Small intestine (tissue), 7 donors: ENCODE data around the gene UBL7. TPM values are rescaled to one million over a fixed set of nuclear protein-coding genes. Genes with fewer than 3 reads are reported as not detected.

ENCODE experiments used
- DNase-seq, 2 donors: peaks; one replicate each; pipeline versions ENCODE4 v3.0.0 to v3.0.0-alpha.2; 2013
- FAIRE-seq: peaks from 2 replicates; lab custom pipeline; 2012; peaks lifted over from hg19 to GRCh38; lab: Jason Lieb, UNC
- H3K27ac ChIP-seq, 3 donors: one replicate each; pipeline ENCODE4 v1.5.1; 2013; ENCODE audit warnings: low read length in 2 of 3, mild to moderate bottlenecking in 2 of 3, control low read depth in 1 of 3, inconsistent platforms in 1 of 3, low read depth in 1 of 3, moderate library complexity in 1 of 3
- H3K27me3 ChIP-seq, 3 donors: one replicate each; pipeline ENCODE4 v1.6.1; 2013; ENCODE audit warnings: low read length in 3 of 3, inconsistent platforms in 1 of 3; ENCODE audit not compliant: control insufficient read depth in 3 of 3, insufficient read depth in 3 of 3
- H3K36me3 ChIP-seq, 3 donors: one replicate each; pipeline ENCODE4 v1.6.1; 2013; ENCODE audit warnings: low read length in 3 of 3, inconsistent platforms in 1 of 3, low read depth in 1 of 3, mild to moderate bottlenecking in 1 of 3, moderate library complexity in 1 of 3; ENCODE audit not compliant: control insufficient read depth in 3 of 3, insufficient read depth in 2 of 3
- H3K4me1 ChIP-seq, 3 donors: one replicate each; pipeline ENCODE4 v1.6.1; 2013; ENCODE audit warnings: low read length in 2 of 3, inconsistent platforms in 1 of 3, low read depth in 1 of 3, mild to moderate bottlenecking in 1 of 3, moderate library complexity in 1 of 3; ENCODE audit not compliant: control insufficient read depth in 3 of 3, insufficient read depth in 2 of 3
- H3K4me3 ChIP-seq, 3 donors: one replicate each; pipeline ENCODE4 v1.5.1; 2013; ENCODE audit warnings: low read length in 3 of 3, control low read depth in 1 of 3, inconsistent platforms in 1 of 3, low read depth in 1 of 3, mild to moderate bottlenecking in 1 of 3, moderate library complexity in 1 of 3
- H3K9me3 ChIP-seq, 2 donors: one replicate each; pipeline ENCODE4 v1.6.1; 2013; ENCODE audit warnings: low read depth in 1 of 2, low read length in 1 of 2; ENCODE audit not compliant: control insufficient read depth in 2 of 2, insufficient read depth in 1 of 2
- WGBS, 3 donors: extraction: QIAGEN DNeasy Blood & Tissue Kit; methylation state at CpG; one replicate each; pipeline ENCODE4 v1.1.7; 2013; 5-methylcytosine and 5-hydroxymethylcytosine counted together
- polyA plus RNA-seq, 4 donors: library from polyadenylated mRNA; stranded (reverse) in 3 of 4; unstranded in 1 of 4; fragments of 200-250 nt in 3 of 4; fragments of 120-200 nt in 1 of 4; gene quantifications; one replicate each; pipeline versions ENCODE4 v1.2.1 to v1.2.3, GENCODE V29; 2013
- donor health status: healthy with polysubstance abuse.
- donor health status: control.
- donor health status: control.
- donor health status: Bipolar disorder and iron deficiency.
- donor health status: healthy.

The UBL7 gene
- polyA plus RNA-seq, 4 donors = 33.3 to 51.7 (median 41.1) TPM

DNA sequence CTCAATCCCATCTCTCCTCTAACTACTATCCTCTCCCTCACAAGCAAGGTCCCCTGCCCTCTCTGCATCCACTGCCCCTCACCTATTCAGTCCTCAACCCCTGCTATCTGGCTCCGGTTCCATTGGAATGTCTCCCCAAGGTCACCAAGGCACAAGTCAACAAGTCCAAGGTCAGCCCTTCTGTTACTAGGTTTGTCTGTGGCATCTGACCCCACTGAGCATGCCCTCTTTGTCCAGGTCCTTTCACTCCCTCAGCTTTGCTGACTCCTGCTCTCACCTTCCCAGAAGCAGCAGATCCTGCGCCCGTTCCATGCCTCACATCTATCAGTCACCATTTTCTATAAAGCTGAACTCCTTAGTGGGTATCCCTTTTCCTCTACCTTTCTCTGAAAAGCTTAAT is 18.9 kb downstream of the UBL7 start:
- Histone ChIP-seq H3K9me3 (no peaks in the 10 kb centered on the region), H3K36me3 (peaks cover 0 to 22% (median 12%) of the 10 kb centered on the region in 3 donors), H3K27me3 (no peaks in the 10 kb centered on the region), H3K4me1 (peaks cover 0 to 12% (median 0%) of the 10 kb centered on the region in 3 donors), H3K27ac (no peak overlapping the region), H3K4me3 (no peak overlapping the region)
- 68 to 79% (median 75%) methylated on average over 3 of the region's 3 CpGs for WGBS, 3 donors
- FAIRE-seq (no peak), DNase-seq (no peak)

DNA sequence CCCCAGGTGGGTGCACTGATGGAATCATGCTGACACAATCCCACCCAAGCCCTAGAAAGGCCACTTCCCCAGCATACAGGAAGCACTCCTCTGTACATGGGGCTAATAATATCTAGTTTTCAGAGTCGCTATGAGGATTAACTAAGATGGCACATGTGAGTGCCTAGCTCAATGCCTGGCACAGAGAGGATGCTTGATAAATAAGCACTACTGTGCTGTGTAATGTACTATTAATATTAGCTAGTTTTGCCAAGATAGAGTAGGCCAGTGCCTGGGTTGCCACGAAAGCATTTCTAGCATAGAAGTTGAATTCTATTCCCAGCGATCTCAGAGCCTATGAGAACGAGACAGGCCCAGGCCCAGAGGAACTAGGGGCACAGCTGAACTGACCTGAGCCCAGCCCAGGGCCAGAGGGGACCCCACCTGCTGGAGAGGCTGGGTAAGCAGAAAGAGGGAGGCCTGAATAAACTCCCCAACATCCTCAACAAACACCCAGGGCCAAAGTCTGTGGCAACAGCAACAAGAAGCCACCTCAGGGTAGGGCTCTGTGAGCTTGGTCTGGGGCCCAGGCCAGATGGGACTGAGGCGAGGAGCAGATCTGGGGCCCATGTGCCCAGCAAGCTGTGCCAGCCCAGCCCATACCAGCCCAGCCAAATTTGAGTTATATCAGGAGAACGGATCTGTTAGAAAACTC is 19.6 kb downstream of the UBL7 start:
- peaks cover 0 to 21% (median 9%) of the 10 kb centered on the region in 3 donors for H3K36me3 ChIP-seq
- no peak overlapping the region for H3K27ac ChIP-seq
- H3K9me3 ChIP-seq = no peaks in the 10 kb centered on the region
- H3K27me3 ChIP-seq = no peaks in the 10 kb centered on the region
- 83 to 89% (median 87%) methylated on average over 6 of the region's 6 CpGs for WGBS, 3 donors
- FAIRE-seq (no peak), DNase-seq (no peak)
- H3K4me1 ChIP-seq = peaks cover 0 to 12% (median 0%) of the 10 kb centered on the region in 3 donors
- H3K4me3 ChIP-seq = no peak overlapping the region

DNA sequence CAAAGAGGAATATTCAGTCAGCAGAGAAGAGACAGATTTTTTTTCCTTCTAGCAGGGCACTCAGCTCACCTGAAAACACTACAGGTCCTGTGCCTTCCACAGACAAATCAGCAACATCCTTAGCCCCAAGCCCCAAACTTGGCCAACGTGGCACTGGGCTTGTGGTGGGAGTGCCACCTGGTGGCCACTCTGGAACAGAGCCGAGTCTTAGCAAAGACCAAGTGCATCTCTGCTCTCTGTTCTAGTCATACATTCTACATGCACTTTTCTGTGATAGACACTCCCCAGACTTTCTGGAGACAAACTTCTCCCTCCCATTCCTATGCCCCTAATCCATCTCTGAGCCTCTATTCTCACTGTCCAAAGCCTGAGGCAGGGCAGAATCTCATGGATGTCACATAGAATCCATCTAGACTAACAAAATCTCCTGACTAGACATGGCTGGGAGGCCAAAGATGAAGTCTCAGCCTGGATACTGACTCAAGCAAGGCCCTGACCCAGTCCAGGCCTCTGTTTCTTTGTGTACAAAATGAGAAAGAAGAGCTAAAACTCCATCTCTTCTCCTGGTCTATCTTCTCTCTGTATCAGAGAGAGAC is 22.1 kb downstream of the UBL7 start:
- H3K4me1 ChIP-seq = peaks cover 0 to 21% (median 0%) of the 10 kb centered on the region in 3 donors
- no peaks in the 10 kb centered on the region for H3K36me3 ChIP-seq
- H3K4me3 ChIP-seq = no peak overlapping the region
- DNase-seq = peak; percentile 70 to 73
- 0 to 2% (median 0%) methylated on average over 2 of the region's 2 CpGs for WGBS, 3 donors
- no peaks in the 10 kb centered on the region for H3K9me3 ChIP-seq
- H3K27ac ChIP-seq = no peak overlapping the region
- FAIRE-seq = no peak
- peaks cover 0 to 9% (median 0%) of the 10 kb centered on the region in 3 donors for H3K27me3 ChIP-seq

DNA sequence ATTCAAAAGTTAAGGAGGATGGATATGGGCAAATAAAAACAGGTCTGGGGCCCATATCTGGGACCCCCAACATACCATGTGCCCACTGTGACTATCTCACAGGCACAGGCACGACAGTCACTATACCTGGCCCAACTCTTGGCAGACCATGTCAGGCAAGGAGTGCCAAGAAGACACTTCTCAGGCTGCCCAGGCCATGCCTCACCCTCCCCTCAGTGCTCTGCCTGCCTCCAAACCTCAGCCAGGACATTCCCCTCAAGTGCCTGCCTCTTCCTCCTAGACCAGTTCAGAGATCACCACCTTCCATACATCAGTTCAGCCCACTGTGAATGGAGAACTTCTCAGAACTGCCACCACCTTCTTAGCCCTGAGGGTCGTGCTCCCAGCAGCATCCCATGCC is 22.8 kb downstream of the UBL7 start:
- no peak for FAIRE-seq
- DNase-seq = no peak
- 39 to 53% (median 50%) methylated on average over 2 of the region's 2 CpGs for WGBS, 3 donors

DNA sequence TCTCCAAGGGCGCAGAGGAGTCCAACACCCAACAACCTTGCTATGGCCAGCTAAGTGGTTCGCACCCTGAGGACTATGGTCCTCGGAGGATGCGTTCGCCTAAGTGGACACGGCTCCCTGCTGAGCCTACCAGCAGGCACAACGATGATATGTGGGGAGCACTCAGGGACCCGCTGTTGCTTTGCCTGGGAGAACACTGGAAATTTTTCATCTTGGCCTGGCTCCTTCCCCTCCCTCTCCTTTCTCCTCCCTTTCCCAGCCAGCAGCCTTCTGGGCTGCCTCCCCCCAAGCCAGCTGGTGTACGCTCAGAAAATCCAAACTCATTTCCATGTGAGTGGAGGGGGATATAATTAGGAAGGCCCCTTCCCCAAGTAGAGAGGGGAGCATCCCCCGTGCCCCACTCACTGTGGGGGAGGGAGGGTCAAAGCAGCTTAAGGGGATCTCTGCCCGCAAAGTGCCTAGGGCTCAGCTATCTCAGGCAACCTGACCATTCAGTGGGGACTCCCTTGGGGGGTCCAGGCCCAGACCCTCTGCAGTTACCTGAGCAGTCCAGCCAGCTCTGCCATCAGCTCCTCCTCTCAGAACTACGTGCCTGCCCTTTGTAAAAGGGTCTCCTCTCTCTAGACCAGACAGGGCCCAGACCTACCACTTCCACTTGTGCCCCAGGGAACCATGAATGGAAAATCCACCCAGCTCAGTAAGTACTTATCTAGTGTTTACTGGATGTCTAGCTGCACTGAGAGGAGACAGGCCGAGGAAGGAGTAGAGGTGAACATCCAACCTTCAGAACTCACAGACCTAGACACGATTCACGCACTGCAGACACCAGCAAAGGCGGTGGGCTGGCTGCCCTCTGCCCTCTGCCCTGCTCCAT is 26.5 kb downstream of the UBL7 start:
- WGBS, 3 donors = 64 to 76% (median 68%) methylated on average over 16 of the region's 16 CpGs
- Histone ChIP-seq H3K9me3 (no peaks in the 10 kb centered on the region), H3K36me3 (no peaks in the 10 kb centered on the region), H3K27me3 (peaks cover 0 to 39% (median 4%) of the 10 kb centered on the region in 3 donors), H3K4me1 (peaks cover 0 to 14% (median 0%) of the 10 kb centered on the region in 3 donors), H3K27ac (peak overlapping the region; percentile 15 to 80 (median 56)), H3K4me3 (peak overlapping the region in 2 of 3 donors; percentile 44 to 67)
- DNase-seq (peak in 1 of 2 donors; percentile 26), FAIRE-seq (no peak)

More for the DNA sequence above, 22.8 kb downstream of the UBL7 start:
- H3K4me1 ChIP-seq = peaks cover 0 to 21% (median 0%) of the 10 kb centered on the region in 3 donors
- H3K9me3 ChIP-seq = no peaks in the 10 kb centered on the region
- H3K27me3 ChIP-seq = peaks cover 0 to 9% (median 0%) of the 10 kb centered on the region in 3 donors
- no peak overlapping the region for H3K27ac ChIP-seq
- no peaks in the 10 kb centered on the region for H3K36me3 ChIP-seq
- H3K4me3 ChIP-seq = no peak overlapping the region

DNA sequence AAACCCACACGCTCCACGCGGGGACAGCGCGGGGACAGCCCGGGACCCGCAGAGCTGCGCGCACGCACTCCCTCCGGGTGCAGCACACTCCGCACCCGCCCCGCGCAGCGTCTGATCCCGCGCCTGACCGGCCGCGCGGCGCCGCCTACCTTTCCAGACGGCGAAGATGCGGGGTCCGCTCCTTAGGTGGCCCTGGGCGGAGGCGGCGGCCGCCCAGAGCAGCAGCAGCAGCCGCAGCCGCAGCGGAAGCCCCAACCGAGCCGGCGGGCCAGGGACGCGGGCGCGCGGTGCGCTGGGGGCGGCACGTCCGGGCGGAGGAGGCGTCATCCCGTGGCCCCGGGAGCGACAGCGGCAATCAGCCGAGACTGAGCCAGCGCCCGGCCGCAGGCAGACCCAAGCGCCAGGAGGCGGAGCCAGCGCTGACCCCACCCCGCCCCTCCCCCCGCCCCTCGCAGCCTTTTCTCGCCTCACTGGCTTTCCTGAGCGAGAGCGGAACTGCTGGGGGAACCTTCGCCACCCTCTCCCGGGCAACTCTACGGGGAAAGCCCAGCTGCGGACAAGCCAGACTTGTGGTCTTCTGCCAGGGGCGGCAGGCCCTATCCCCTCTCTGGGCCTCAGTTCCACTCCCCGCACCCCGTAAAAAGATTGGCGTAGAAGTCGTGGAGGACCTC is 27.2 kb downstream of the UBL7 start, which contains the start of gene SEMA7A:
Gene SEMA7A, minus strand, starts transcription at position 367 of the 671 bp plus-strand sequence. Its CDS starts 40 bp downstream, at position 327.
- H3K4me3 ChIP-seq = peak within 1 kb of the TSS; percentile 47 to 67 (median 49)
- no peaks in the 10 kb centered on the region for H3K9me3 ChIP-seq
- 1 to 8% (median 5%) methylated on average over 35 to 75 of the region's 75 CpGs for WGBS, 3 donors
- peak within 1 kb of the TSS; percentile 32 to 80 (median 56) for H3K27ac ChIP-seq
- peaks cover 0 to 14% (median 0%) of the 10 kb centered on the region in 3 donors for H3K4me1 ChIP-seq
- peaks cover 0 to 39% (median 4%) of the 10 kb centered on the region in 3 donors for H3K27me3 ChIP-seq
- DNase-seq (peak; percentile 65 to 86), FAIRE-seq (no peak)
- H3K36me3 ChIP-seq = no peaks in the 10 kb centered on the region

DNA sequence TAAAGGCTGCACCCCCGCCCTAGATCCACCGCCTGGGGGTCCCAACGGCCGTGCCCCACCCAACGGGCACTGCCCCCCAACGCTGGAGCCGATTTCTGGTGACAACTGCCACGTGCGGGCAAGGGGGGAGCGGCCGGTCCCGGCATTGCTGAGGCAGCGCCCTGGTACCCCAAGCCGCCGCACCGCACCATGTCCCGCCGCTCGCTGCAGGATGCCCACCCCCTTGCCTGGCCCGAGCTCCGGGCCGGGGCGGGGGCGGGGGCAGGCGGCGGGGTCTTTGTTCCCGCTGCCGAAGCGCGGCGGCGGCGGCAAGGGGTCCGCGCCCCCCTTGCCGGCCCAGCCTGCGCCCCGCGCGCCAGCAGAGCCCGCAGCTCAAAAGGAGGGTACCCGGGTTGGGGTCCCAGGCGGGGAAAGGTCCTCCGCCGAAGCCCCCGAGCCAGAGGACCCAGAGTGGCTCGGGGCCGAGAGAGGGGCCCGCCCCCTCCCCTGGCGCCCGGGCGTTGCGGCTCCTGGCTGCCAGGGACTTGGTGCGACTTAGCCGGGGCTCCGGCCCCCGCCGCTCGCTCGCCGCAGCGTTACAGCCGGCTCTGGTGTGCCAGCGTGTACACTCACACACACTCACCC is 27.9 kb downstream of the UBL7 start:
- Histone ChIP-seq H3K9me3 (no peaks in the 10 kb centered on the region), H3K27ac (peak overlapping the region in 2 of 3 donors; percentile 32 to 64), H3K27me3 (peaks cover 0 to 39% (median 4%) of the 10 kb centered on the region in 3 donors), H3K4me1 (peaks cover 0 to 14% (median 0%) of the 10 kb centered on the region in 3 donors), H3K36me3 (no peaks in the 10 kb centered on the region), H3K4me3 (peak overlapping the region; percentile 47 to 67 (median 49))
- DNase-seq = no peak
- 1 to 3% (median 1%) methylated on average over 43 to 64 of the region's 64 CpGs for WGBS, 3 donors
- no peak for FAIRE-seq
